ENCODE measurements around the gene CRTC1. TPM values are rescaled to one million over a fixed set of nuclear protein-coding genes. Genes with fewer than 3 reads are reported as not detected.
A peak's percentile ranks its signal among the peaks of the same experiment; 100 is the strongest.

Gene CRTC1
- total and polyA plus RNA-seq, 9 of the 15 experiments (the other 6 are each of a cell fraction or from before 2014, with no cell fraction given), result 0.25 to 3.8 (median 1.2) TPM; not detected in 2

- TF ChIP-seq REST (IDR thresholded peaks at IDR 0.05; ENCODE audit: borderline replicate concordance), result no peak
- peak; percentile 64; the same call in 1 of the 2 replicates for TF ChIP-seq REST (CRISPR knock-in tag; IDR thresholded peaks at IDR 0.05; ENCODE audit: low read depth)
- TF ChIP-seq ZNF134 (CRISPR knock-in tag; conservative IDR thresholded peaks at IDR 0.05), result no peak
- TF ChIP-seq RBM14 (IDR thresholded peaks at IDR 0.05; ENCODE audit: borderline replicate concordance, insufficient read depth, low read depth, low read length), result no peak
- TF ChIP-seq RBM15 (IDR thresholded peaks at IDR 0.05; ENCODE audit: insufficient read depth, low read length), result no peak
- TF ChIP-seq USF1 (CRISPR knock-in tag; IDR thresholded peaks at IDR 0.05), result no peak
- no peak for TF ChIP-seq ZBTB34 (CRISPR knock-in tag; IDR thresholded peaks at IDR 0.05)
- no peak for TF ChIP-seq ZNF280B (CRISPR knock-in tag; IDR thresholded peaks at IDR 0.05)
- no peak for TF ChIP-seq FIP1L1 (IDR thresholded peaks at IDR 0.05; ENCODE audit: low read depth, low read length, poor library complexity, severe bottlenecking)
- TF ChIP-seq CTBP1 (IDR thresholded peaks at IDR 0.05; ENCODE audit: borderline replicate concordance), result peak; percentile 58; the same call in 1 of the 2 replicates
- TF ChIP-seq PURB (CRISPR knock-in tag; IDR thresholded peaks at IDR 0.05; ENCODE audit: low read depth), result no peak
- no peak for TF ChIP-seq MEF2D (tag; conservative IDR thresholded peaks at IDR 0.05; ENCODE audit: low read depth)
- no peak for TF ChIP-seq RBBP5 (IDR thresholded peaks at IDR 0.05; ENCODE audit: borderline replicate concordance, insufficient read depth, low read length, poor library complexity, severe bottlenecking)
- TF ChIP-seq SRSF3 (IDR thresholded peaks at IDR 0.05; ENCODE audit: insufficient read depth, low read length), result no peak
- no peak for TF ChIP-seq ZZZ3 (IDR thresholded peaks at IDR 0.05)
- TF ChIP-seq RNF2 (IDR thresholded peaks at IDR 0.05), result no peak
Measured at GRCh38 chr19:18636183-18636968, 47.1 kb upstream of the CRTC1 start (continued).

Measured in K562 (cell line).